ENCODE measurements around the gene OR5B21. TPM values are rescaled to one million over a fixed set of nuclear protein-coding genes. Genes with fewer than 3 reads are reported as not detected.

OR5B21 gene
- total and polyA plus RNA-seq, 10 of the 15 experiments (the other 5 are each of a cell fraction or from before 2014, with no cell fraction given), result 0.22 to 0.41 (median 0.22) TPM; not detected in 7

DNA sequence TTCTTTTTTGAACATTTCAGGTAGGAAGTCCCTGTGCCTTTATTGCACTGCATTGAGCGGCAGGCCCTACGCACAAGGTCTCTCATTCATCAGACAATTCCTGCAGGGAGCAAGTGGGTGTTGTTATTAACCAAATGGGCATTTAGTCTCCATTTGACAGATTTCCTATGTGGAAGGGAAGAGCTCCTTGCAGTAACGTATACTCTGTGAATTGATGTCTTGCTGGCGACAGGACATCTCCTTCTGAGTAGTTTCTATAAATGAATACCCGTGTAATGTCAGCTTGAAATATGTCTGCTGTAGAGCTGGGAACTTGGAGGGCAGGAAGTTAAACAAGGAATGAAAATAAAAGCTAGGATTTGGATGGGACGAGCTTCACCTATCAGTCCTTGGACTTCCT, 3.7 kb downstream of the OR5B21 start:
- Histone ChIP-seq H3K4me1 (ENCODE audit: control insufficient read depth, insufficient read depth, low read length) (peaks cover 6% of the 10 kb centered on the region; the same call in 1 of the 2 replicates), H3K79me2 (ENCODE audit: control insufficient read depth, insufficient read depth, low read length) (no peaks in the 10 kb centered on the region), H3K27ac (ENCODE audit: control insufficient read depth, insufficient read depth) (no peak overlapping the region), H3K9me3 (replicated peaks; ENCODE audit: control insufficient read depth, insufficient read depth, low read length) (no peaks in the 10 kb centered on the region), H3K9ac (ENCODE audit: control insufficient read depth, insufficient read depth, low read length) (no peak overlapping the region), H3K27me3 (replicated peaks in 1 of 2; ENCODE audit: control insufficient read depth in 2 of 2, insufficient read depth in 2 of 2, low read length in 1 of 2) (no peaks in the 10 kb centered on the region), H4K20me1 (ENCODE audit: control insufficient read depth, insufficient read depth) (no peaks in the 10 kb centered on the region), H3K4me3 (no peak overlapping the region), H2AFZ (ENCODE audit: control insufficient read depth, low read depth, low read length) (no peak overlapping the region), H3K36me3 (ENCODE audit: control insufficient read depth in 2 of 2, insufficient read depth in 2 of 2, low read length in 1 of 2) (no peaks in the 10 kb centered on the region), H3K4me2 (ENCODE audit: control insufficient read depth, insufficient read depth) (no peak overlapping the region)
- intact Hi-C loops (cut with micrococcal nuclease; ENCODE audit: unreplicated experiment), result loop anchor here (10.0 kb wide), 1 partner anchor 1159 kb away; no protein-coding TSS in a partner anchor
- ChIA-PET SMC1A (ENCODE audit: uncharacterized antibody, unreplicated experiment) (interaction anchor here (1.6 to 8.8 kb wide), 4 partner anchors 8 to 71 kb away, joined by 6 to 98 read pairs (median 54); no protein-coding TSS in a partner anchor), POLR2A (interaction anchor here (0.5 kb wide), 1 partner anchor 547 kb away, joined by 3 read pairs; no protein-coding TSS in a partner anchor), CTCF (interaction anchor here (1.1 to 4.5 kb wide), 5 partner anchors 9 to 64 kb away, joined by 3 to 35 read pairs (median 23); no protein-coding TSS in a partner anchor), RAD21 (ENCODE audit: unreplicated experiment) (interaction anchor here (1.1 to 4.2 kb wide), 4 partner anchors 10 to 143 kb away, joined by 5 to 41 read pairs (median 6); partner anchors contain the start of gene LPXN)
- no peak for TF ChIP-seq IRF4 (IDR thresholded peaks at IDR 0.05; ENCODE audit: low read depth, low read length)
- TF ChIP-seq BACH1 (IDR thresholded peaks at IDR 0.05; ENCODE audit: borderline replicate concordance), result no peak
- no peak for TF ChIP-seq SMC3 (IDR thresholded peaks at IDR 0.05; ENCODE audit: borderline replicate concordance, low read length)
- TF ChIP-seq TBL1XR1 (IDR thresholded peaks at IDR 0.05; ENCODE audit: low read depth, low read length), result no peak
- TF ChIP-seq, protein P1, sequence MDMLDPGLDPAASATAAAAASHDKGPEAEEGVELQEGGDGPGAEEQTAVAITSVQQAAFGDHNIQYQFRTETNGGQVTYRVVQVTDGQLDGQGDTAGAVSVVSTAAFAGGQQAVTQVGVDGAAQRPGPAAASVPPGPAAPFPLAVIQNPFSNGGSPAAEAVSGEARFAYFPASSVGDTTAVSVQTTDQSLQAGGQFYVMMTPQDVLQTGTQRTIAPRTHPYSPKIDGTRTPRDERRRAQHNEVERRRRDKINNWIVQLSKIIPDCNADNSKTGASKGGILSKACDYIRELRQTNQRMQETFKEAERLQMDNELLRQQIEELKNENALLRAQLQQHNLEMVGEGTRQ (IDR thresholded peaks at IDR 0.05; ENCODE audit: borderline replicate concordance, low read depth, low read length), result no peak
- TF ChIP-seq, protein P2, sequence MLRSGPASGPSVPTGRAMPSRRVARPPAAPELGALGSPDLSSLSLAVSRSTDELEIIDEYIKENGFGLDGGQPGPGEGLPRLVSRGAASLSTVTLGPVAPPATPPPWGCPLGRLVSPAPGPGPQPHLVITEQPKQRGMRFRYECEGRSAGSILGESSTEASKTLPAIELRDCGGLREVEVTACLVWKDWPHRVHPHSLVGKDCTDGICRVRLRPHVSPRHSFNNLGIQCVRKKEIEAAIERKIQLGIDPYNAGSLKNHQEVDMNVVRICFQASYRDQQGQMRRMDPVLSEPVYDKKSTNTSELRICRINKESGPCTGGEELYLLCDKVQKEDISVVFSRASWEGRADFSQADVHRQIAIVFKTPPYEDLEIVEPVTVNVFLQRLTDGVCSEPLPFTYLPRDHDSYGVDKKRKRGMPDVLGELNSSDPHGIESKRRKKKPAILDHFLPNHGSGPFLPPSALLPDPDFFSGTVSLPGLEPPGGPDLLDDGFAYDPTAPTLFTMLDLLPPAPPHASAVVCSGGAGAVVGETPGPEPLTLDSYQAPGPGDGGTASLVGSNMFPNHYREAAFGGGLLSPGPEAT (IDR thresholded peaks at IDR 0.05; ENCODE audit: low read depth), result no peak
- TF ChIP-seq, protein P3, sequence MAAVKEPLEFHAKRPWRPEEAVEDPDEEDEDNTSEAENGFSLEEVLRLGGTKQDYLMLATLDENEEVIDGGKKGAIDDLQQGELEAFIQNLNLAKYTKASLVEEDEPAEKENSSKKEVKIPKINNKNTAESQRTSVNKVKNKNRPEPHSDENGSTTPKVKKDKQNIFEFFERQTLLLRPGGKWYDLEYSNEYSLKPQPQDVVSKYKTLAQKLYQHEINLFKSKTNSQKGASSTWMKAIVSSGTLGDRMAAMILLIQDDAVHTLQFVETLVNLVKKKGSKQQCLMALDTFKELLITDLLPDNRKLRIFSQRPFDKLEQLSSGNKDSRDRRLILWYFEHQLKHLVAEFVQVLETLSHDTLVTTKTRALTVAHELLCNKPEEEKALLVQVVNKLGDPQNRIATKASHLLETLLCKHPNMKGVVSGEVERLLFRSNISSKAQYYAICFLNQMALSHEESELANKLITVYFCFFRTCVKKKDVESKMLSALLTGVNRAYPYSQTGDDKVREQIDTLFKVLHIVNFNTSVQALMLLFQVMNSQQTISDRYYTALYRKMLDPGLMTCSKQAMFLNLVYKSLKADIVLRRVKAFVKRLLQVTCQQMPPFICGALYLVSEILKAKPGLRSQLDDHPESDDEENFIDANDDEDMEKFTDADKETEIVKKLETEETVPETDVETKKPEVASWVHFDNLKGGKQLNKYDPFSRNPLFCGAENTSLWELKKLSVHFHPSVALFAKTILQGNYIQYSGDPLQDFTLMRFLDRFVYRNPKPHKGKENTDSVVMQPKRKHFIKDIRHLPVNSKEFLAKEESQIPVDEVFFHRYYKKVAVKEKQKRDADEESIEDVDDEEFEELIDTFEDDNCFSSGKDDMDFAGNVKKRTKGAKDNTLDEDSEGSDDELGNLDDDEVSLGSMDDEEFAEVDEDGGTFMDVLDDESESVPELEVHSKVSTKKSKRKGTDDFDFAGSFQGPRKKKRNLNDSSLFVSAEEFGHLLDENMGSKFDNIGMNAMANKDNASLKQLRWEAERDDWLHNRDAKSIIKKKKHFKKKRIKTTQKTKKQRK (IDR thresholded peaks at IDR 0.05; ENCODE audit: low read depth, low read length), result no peak
- TF ChIP-seq YBX1 (IDR thresholded peaks at IDR 0.05), result no peak
- no peak for TF ChIP-seq SMAD5 (IDR thresholded peaks at IDR 0.05; ENCODE audit: low read depth)
- TF ChIP-seq ZNF24 (IDR thresholded peaks at IDR 0.05), result no peak
- TF ChIP-seq, protein P4, sequence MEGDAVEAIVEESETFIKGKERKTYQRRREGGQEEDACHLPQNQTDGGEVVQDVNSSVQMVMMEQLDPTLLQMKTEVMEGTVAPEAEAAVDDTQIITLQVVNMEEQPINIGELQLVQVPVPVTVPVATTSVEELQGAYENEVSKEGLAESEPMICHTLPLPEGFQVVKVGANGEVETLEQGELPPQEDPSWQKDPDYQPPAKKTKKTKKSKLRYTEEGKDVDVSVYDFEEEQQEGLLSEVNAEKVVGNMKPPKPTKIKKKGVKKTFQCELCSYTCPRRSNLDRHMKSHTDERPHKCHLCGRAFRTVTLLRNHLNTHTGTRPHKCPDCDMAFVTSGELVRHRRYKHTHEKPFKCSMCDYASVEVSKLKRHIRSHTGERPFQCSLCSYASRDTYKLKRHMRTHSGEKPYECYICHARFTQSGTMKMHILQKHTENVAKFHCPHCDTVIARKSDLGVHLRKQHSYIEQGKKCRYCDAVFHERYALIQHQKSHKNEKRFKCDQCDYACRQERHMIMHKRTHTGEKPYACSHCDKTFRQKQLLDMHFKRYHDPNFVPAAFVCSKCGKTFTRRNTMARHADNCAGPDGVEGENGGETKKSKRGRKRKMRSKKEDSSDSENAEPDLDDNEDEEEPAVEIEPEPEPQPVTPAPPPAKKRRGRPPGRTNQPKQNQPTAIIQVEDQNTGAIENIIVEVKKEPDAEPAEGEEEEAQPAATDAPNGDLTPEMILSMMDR (IDR thresholded peaks at IDR 0.05 in 2 of 3, conservative IDR thresholded peaks at IDR 0.05 in 1 of 3; ENCODE audit: control insufficient read depth in 2 of 3, extremely low read depth in 1 of 3, insufficient read depth in 1 of 3, low read depth in 3 of 3, low read length in 3 of 3), result no peak
- no peak for TF ChIP-seq SPI1 (IDR thresholded peaks at IDR 0.05; ENCODE audit: borderline replicate concordance, insufficient read depth, low read depth, low read length)
- no peak for TF ChIP-seq RBBP5 (conservative IDR thresholded peaks at IDR 0.05)
- no TSS peak for BruUV-seq (replicated peaks)
- in situ Hi-C loops (cut with MboI), result loop anchor here (25.0 kb wide), 2 partner anchors 692 to 1167 kb away; partner anchors contain the start of genes P2RX3 and SSRP1
- FAIRE-seq (no peak), ATAC-seq (no peak), DNase-seq (ENCODE audit: low read depth, low spot score) (no peak)
- 97% methylated on average over 6 of the region's 6 CpGs for WGBS (ENCODE audit: insufficient coverage, insufficient replicate concordance, low lambda C conversion rate, missing lambda C conversion rate)
